Hematopoietic multipotent progenitor cell treated with erythropoietin and hydrocortisone succinate and interleukin-3 and kit ligand, for 15 days (in vitro differentiated cells): ENCODE data around the gene UQCRHL.

Experiments
- DNase-seq: peaks from one replicate; pipeline ENCODE4 v3.0.0-alpha.2; 2015; ENCODE audit warnings: low spot score

UQCRHL gene

GRCh38 chr1:15797614-15798390 lies 9.6 kb downstream of the UQCRHL start:
- no peak for DNase-seq

GRCh38 chr1:15796086-15796462 lies 11.4 kb downstream of the UQCRHL start:
- no peak for DNase-seq

- DNase-seq, result no peak
Measured at GRCh38 chr1:15788624-15789301, 18.7 kb downstream of the UQCRHL start.

- DNase-seq, result no peak
Measured at GRCh38 chr1:15786581-15786980, 20.9 kb downstream of the UQCRHL start.

- no peak for DNase-seq
Measured at GRCh38 chr1:15785683-15786082, 21.8 kb downstream of the UQCRHL start.

- DNase-seq, result no peak
Measured at GRCh38 chr1:15777909-15778707, 29.3 kb downstream of the UQCRHL start.

- no peak for DNase-seq
Measured at GRCh38 chr1:15775706-15776105, 31.7 kb downstream of the UQCRHL start.

GRCh38 chr1:15771836-15772515 lies 35.5 kb downstream of the UQCRHL start:
- no peak for DNase-seq

- no peak for DNase-seq
Measured at GRCh38 chr1:15770313-15770962, 37.0 kb downstream of the UQCRHL start.

- no peak for DNase-seq
Measured at GRCh38 chr1:15768388-15768787, 39.1 kb downstream of the UQCRHL start.

- no peak for DNase-seq
Measured at GRCh38 chr1:15767941-15768340, 39.5 kb downstream of the UQCRHL start.

- no peak for DNase-seq
Measured at GRCh38 chr1:15765495-15766194, 41.8 kb downstream of the UQCRHL start.

GRCh38 chr1:15764890-15765289 lies 42.6 kb downstream of the UQCRHL start:
- DNase-seq, result no peak

GRCh38 chr1:15764269-15764764 lies 43.1 kb downstream of the UQCRHL start:
- DNase-seq, result no peak

GRCh38 chr1:15762546-15762945 lies 44.9 kb downstream of the UQCRHL start:
- DNase-seq, result no peak

GRCh38 chr1:15761366-15762128 lies 45.9 kb downstream of the UQCRHL start:
- DNase-seq, result no peak

GRCh38 chr1:15760520-15761211 lies 46.8 kb downstream of the UQCRHL start:
- no peak for DNase-seq

- DNase-seq, result no peak
Measured at GRCh38 chr1:15758953-15759661, 48.3 kb downstream of the UQCRHL start.
